ENCODE results near the gene TRDMT1. TPM values are rescaled to one million over a fixed set of nuclear protein-coding genes. Genes with fewer than 3 reads are reported as not detected.

Gene TRDMT1
- total RNA-seq, 1 experiment from 2014 or later, result 4.2 TPM

GRCh38 chr10:17220652-17221100, 19.2 kb upstream of the TRDMT1 start:
- no peaks in the 10 kb centered on the region for H3K9me3 ChIP-seq (ENCODE audit: insufficient read depth, low read depth)
- no peaks in the 10 kb centered on the region for H3K9me2 ChIP-seq (ENCODE audit: insufficient read depth)
- no peaks in the 10 kb centered on the region for H3K36me3 ChIP-seq (ENCODE audit: low read depth)
- POLR2A ChIA-PET (ENCODE audit: unreplicated experiment), result no interaction called here
- no peaks in the 10 kb centered on the region for H3K79me2 ChIP-seq (ENCODE audit: low read depth)
- no peak overlapping the region for H3K27ac ChIP-seq
- CTCF ChIA-PET, result interaction anchor here (1.1 kb wide), 1 partner anchor 9 kb away, joined by 4 read pairs; no protein-coding TSS in a partner anchor
- TF ChIP-seq, protein P1, sequence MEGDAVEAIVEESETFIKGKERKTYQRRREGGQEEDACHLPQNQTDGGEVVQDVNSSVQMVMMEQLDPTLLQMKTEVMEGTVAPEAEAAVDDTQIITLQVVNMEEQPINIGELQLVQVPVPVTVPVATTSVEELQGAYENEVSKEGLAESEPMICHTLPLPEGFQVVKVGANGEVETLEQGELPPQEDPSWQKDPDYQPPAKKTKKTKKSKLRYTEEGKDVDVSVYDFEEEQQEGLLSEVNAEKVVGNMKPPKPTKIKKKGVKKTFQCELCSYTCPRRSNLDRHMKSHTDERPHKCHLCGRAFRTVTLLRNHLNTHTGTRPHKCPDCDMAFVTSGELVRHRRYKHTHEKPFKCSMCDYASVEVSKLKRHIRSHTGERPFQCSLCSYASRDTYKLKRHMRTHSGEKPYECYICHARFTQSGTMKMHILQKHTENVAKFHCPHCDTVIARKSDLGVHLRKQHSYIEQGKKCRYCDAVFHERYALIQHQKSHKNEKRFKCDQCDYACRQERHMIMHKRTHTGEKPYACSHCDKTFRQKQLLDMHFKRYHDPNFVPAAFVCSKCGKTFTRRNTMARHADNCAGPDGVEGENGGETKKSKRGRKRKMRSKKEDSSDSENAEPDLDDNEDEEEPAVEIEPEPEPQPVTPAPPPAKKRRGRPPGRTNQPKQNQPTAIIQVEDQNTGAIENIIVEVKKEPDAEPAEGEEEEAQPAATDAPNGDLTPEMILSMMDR (conservative IDR thresholded peaks at IDR 0.05), result no peak
- no peak for TF ChIP-seq EZH2 (IDR thresholded peaks at IDR 0.05; ENCODE audit: low read depth)
- H3F3A ChIP-seq (ENCODE audit: insufficient read depth, low read depth), result peaks cover 15% of the 10 kb centered on the region
- intact Hi-C loops (cut with micrococcal nuclease; ENCODE audit: unreplicated experiment), result no loop called here
- H3K4me3 ChIP-seq, result no peak overlapping the region
- H2AFZ ChIP-seq, result no peak overlapping the region
- no peak overlapping the region for H3K4me2 ChIP-seq
- peak in 1 of 2 experiments; percentile 63 for DNase-seq
- peaks cover 18% of the 10 kb centered on the region for H3K4me1 ChIP-seq (replicated peaks; ENCODE audit: insufficient read depth)
- no peaks in the 10 kb centered on the region for H4K20me1 ChIP-seq (ENCODE audit: insufficient read depth)
- no TSS peak for BruUV-seq (replicated peaks)
- no peaks in the 10 kb centered on the region for H3K27me3 ChIP-seq (ENCODE audit: insufficient read depth, low read depth)

DNA sequence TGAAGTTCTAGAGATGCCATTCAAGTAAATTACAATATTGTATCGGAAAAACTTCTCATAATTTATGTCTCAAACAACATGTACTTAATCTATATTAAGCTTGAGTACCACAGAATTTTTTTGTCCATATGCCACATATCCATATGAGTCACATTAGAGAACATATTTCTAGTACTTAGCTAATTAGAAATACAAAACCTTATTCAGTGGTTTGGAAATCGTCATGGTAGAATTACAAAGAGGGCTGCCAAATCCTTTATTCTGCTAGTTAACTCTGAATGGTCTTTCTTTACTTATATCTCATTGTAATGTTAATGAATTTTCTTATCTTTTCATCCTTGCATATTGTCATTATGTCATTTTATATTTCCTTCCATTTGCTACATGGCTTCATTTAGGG, 17.6 kb upstream of the TRDMT1 start:
- H3K4me1 ChIP-seq (replicated peaks; ENCODE audit: insufficient read depth), result peaks cover 28% of the 10 kb centered on the region
- ChIA-PET POLR2A (ENCODE audit: unreplicated experiment) (no interaction called here), CTCF (no interaction called here)
- no peaks in the 10 kb centered on the region for H3K36me3 ChIP-seq (ENCODE audit: low read depth)
- no peaks in the 10 kb centered on the region for H3K9me2 ChIP-seq (ENCODE audit: insufficient read depth)
- H3K4me3 ChIP-seq, result no peak overlapping the region
- H3K27ac ChIP-seq, result no peak overlapping the region
- BruUV-seq (replicated peaks), result no TSS peak
- peaks cover 19% of the 10 kb centered on the region for H3F3A ChIP-seq (ENCODE audit: insufficient read depth, low read depth)
- TF ChIP-seq, protein P1 (conservative IDR thresholded peaks at IDR 0.05), result no peak
- no peak for TF ChIP-seq EZH2 (IDR thresholded peaks at IDR 0.05; ENCODE audit: low read depth)
- no peaks in the 10 kb centered on the region for H4K20me1 ChIP-seq (ENCODE audit: insufficient read depth)
- no peak overlapping the region for H2AFZ ChIP-seq
- no peak for DNase-seq
- intact Hi-C loops (cut with micrococcal nuclease; ENCODE audit: unreplicated experiment), result no loop called here
- no peaks in the 10 kb centered on the region for H3K9me3 ChIP-seq (ENCODE audit: insufficient read depth, low read depth)
- H3K27me3 ChIP-seq (ENCODE audit: insufficient read depth, low read depth), result no peaks in the 10 kb centered on the region
- H3K79me2 ChIP-seq (ENCODE audit: low read depth), result no peaks in the 10 kb centered on the region
- H3K4me2 ChIP-seq, result no peak overlapping the region

DNA sequence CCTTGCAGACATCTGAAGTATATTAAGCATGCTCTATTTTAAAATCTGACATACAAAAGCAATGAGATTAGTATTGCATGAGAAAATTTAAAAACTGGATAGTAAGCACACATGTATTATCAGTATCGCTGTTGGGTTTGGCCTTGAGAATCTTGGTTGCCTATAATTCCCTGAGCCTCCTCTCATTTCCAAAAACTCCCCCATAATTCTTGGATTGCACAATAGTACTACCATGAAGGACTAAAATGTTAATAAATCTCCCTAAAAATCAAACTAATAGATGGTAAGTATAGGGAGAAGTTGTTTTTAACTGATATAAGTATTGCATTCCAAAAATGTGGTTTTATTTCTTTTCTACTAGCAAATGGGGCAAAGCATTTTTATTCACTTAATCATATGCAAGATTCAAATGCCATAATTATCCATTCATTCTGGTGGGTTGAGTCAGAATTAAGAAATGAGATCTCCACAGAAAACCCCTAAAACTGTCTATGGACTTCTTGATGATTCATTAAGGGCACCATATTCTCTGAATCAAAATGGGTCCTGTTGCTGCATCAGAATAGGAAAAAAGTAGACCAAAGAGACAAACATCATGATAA, 16.3 kb upstream of the TRDMT1 start:
- H3K27me3 ChIP-seq (ENCODE audit: insufficient read depth, low read depth), result no peaks in the 10 kb centered on the region
- no peak overlapping the region for H2AFZ ChIP-seq
- no peaks in the 10 kb centered on the region for H3K79me2 ChIP-seq (ENCODE audit: low read depth)
- ChIA-PET CTCF (no interaction called here), POLR2A (ENCODE audit: unreplicated experiment) (no interaction called here)
- H3K9me2 ChIP-seq (ENCODE audit: insufficient read depth), result no peaks in the 10 kb centered on the region
- intact Hi-C loops (cut with micrococcal nuclease; ENCODE audit: unreplicated experiment), result no loop called here
- DNase-seq, result no peak
- no peaks in the 10 kb centered on the region for H4K20me1 ChIP-seq (ENCODE audit: insufficient read depth)
- TF ChIP-seq, protein P1 (conservative IDR thresholded peaks at IDR 0.05), result no peak
- no peak for TF ChIP-seq EZH2 (IDR thresholded peaks at IDR 0.05; ENCODE audit: low read depth)
- H3K4me3 ChIP-seq, result no peak overlapping the region
- no peak overlapping the region for H3K27ac ChIP-seq
- peaks cover 35% of the 10 kb centered on the region for H3K4me1 ChIP-seq (replicated peaks; ENCODE audit: insufficient read depth)
- H3F3A ChIP-seq (ENCODE audit: insufficient read depth, low read depth), result peaks cover 19% of the 10 kb centered on the region
- H3K4me2 ChIP-seq, result no peak overlapping the region
- no peaks in the 10 kb centered on the region for H3K9me3 ChIP-seq (ENCODE audit: insufficient read depth, low read depth)
- no TSS peak for BruUV-seq (replicated peaks)
- H3K36me3 ChIP-seq (ENCODE audit: low read depth), result no peaks in the 10 kb centered on the region
